ENCODE data around the gene C10orf90. TPM values are rescaled to one million over a fixed set of nuclear protein-coding genes. Genes with fewer than 3 reads are reported as not detected.

Gene C10orf90
- total RNA-seq, 2 donors from 2014 or later, result 0.43 TPM; not detected in 1

GRCh38 chr10:126509182-126509581, 161.3 kb downstream of the C10orf90 start:
- Histone ChIP-seq H3K9me3 (no peaks in the 10 kb centered on the region), H3K4me3 (no peak overlapping the region), H3K36me3 (no peaks in the 10 kb centered on the region), H3K27me3 (no peaks in the 10 kb centered on the region), H3K27ac (no peak overlapping the region), H3K4me1 (no peaks in the 10 kb centered on the region)
- DNase-seq (ENCODE audit: low spot score), result no peak
- TF ChIP-seq, protein P1, sequence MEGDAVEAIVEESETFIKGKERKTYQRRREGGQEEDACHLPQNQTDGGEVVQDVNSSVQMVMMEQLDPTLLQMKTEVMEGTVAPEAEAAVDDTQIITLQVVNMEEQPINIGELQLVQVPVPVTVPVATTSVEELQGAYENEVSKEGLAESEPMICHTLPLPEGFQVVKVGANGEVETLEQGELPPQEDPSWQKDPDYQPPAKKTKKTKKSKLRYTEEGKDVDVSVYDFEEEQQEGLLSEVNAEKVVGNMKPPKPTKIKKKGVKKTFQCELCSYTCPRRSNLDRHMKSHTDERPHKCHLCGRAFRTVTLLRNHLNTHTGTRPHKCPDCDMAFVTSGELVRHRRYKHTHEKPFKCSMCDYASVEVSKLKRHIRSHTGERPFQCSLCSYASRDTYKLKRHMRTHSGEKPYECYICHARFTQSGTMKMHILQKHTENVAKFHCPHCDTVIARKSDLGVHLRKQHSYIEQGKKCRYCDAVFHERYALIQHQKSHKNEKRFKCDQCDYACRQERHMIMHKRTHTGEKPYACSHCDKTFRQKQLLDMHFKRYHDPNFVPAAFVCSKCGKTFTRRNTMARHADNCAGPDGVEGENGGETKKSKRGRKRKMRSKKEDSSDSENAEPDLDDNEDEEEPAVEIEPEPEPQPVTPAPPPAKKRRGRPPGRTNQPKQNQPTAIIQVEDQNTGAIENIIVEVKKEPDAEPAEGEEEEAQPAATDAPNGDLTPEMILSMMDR (IDR thresholded peaks at IDR 0.05), result no peak

DNA sequence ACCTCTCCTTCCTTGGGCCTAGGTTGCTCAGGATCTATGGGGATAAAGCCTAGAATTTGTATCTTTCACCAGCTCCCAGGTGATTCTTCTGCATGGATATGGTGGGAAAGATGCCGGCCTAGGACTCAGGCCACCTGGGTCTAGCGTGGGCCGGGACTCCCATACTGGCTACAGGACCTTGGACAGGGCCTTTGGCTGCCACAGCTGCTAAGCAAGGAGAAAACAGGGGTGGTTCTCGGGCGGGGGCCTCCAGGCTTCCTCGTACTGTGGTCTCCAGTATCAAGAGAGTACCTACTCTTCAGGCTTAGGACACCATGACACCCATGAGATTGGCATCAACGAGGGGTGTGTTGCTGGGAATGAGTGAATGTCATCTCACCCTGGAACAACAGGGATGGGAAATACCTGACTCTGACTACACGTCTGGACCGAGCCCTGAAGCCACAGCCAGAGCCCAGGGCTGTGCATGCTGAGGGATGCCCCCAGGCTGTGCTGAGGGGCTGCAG, 161.9 kb downstream of the C10orf90 start:
- no peaks in the 10 kb centered on the region for H3K9me3 ChIP-seq
- no peak for DNase-seq (ENCODE audit: low spot score)
- no peak overlapping the region for H3K4me3 ChIP-seq
- TF ChIP-seq, protein P1 (IDR thresholded peaks at IDR 0.05), result no peak
- H3K27ac ChIP-seq, result no peak overlapping the region
- H3K4me1 ChIP-seq, result no peaks in the 10 kb centered on the region
- H3K27me3 ChIP-seq, result no peaks in the 10 kb centered on the region
- no peaks in the 10 kb centered on the region for H3K36me3 ChIP-seq

DNA sequence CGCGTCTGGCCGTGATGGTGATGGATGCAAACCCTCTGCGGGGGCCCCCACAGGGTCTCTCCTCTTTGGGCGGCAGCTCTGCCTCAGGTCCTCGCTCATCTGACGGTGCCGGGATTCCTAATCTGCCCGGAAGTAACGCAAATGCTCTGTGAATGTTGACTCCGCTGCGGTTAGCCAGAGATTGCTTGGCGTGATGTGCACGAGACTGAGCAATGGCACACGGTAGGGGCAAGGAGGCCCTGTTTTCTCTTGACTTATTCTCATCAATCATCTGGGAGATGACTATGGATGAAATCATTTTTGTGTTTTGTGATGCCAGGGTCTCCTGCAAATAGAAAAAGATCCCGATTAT, 165.8 kb downstream of the C10orf90 start:
- H3K27ac ChIP-seq, result no peak overlapping the region
- DNase-seq (ENCODE audit: low spot score), result no peak
- TF ChIP-seq, protein P1 (IDR thresholded peaks at IDR 0.05), result no peak
- H3K9me3 ChIP-seq, result no peaks in the 10 kb centered on the region
- no peaks in the 10 kb centered on the region for H3K36me3 ChIP-seq
- H3K4me1 ChIP-seq, result no peaks in the 10 kb centered on the region
- H3K27me3 ChIP-seq, result no peaks in the 10 kb centered on the region
- no peak overlapping the region for H3K4me3 ChIP-seq

GRCh38 chr10:126504063-126504760, 166.3 kb downstream of the C10orf90 start:
- no peaks in the 10 kb centered on the region for H3K27me3 ChIP-seq
- H3K36me3 ChIP-seq, result no peaks in the 10 kb centered on the region
- no peak overlapping the region for H3K27ac ChIP-seq
- H3K9me3 ChIP-seq, result no peaks in the 10 kb centered on the region
- H3K4me1 ChIP-seq, result no peaks in the 10 kb centered on the region
- no peak overlapping the region for H3K4me3 ChIP-seq
- DNase-seq (ENCODE audit: low spot score), result no peak
- TF ChIP-seq, protein P1 (IDR thresholded peaks at IDR 0.05), result peak; percentile 23 to 75

DNA sequence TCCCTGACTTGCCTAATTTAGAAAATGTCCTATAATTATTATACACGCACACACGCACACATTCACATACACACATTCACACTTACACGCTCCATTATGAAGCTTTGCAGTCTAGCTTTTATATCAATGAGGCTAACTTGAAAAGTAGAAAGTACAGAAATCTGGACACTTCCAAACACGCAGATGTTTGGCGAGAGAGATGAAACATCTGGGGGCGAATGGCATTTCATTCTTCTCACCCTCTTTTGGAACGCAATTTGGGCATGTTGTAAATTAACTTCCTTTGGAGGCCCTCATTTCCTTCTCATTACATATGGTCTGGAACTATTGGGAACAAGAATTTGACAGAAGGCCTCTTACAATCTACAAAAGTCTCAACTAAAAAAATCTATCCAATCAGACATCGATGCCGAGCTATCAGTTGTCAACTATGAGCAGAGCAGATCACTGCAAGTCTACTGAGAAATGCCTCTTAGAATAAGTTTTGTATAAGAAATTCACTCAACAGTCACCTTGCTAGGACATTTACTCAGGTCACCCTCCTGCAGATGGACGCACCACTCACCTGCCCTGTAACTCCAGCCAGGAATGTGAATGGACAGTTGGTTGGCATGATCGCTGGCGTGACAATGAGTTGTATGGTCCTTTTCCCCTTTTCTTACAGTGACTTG, 167.0 kb downstream of the C10orf90 start:
- Histone ChIP-seq H3K27me3 (no peaks in the 10 kb centered on the region), H3K4me3 (no peak overlapping the region), H3K4me1 (no peaks in the 10 kb centered on the region), H3K36me3 (no peaks in the 10 kb centered on the region), H3K27ac (no peak overlapping the region), H3K9me3 (no peaks in the 10 kb centered on the region)
- no peak for DNase-seq (ENCODE audit: low spot score)
- TF ChIP-seq, protein P1 (IDR thresholded peaks at IDR 0.05), result no peak

All from right atrium auricular region (tissue), 2 donors.